GM23338 (cell line): ENCODE results near the gene PM20D1. TPM values are rescaled to one million over a fixed set of nuclear protein-coding genes. Genes with fewer than 3 reads are reported as not detected.

Source experiments
- ATAC-seq: fragments of 200-7000 bp; cut with Tn5 transposase; 3 replicates; pipeline ENCODE4 v1.9.1; 2020
- DNase-seq: peaks from one replicate; pipeline ENCODE4 v3.0.0-alpha.2; 2015; ENCODE audit warnings: low spot score
- H2AFZ ChIP-seq: fragments of 200-600 bp; sonication (generic); 2 replicates; pipeline ENCODE4 v1.8.0; 2016; ENCODE audit warnings: antibody characterized with exemption, mild to moderate bottlenecking, moderate library complexity
- H3F3A ChIP-seq: fragments of 200-600 bp; sonication (generic); replicated peaks from 2 replicates; pipeline ENCODE4 v1.8.0; 2017; ENCODE audit warnings: antibody characterized with exemption, mixed run types, low read depth
- H3K27ac ChIP-seq: fragments of 200-600 bp; sonication (generic); 2 replicates; pipeline ENCODE4 v1.6.1; 2016; ENCODE audit warnings: low read depth
- H3K27me3 ChIP-seq: fragments of 200-600 bp; sonication (generic); 2 replicates; pipeline ENCODE4 v1.8.0; 2016; ENCODE audit warnings: mild to moderate bottlenecking, mixed run types, moderate library complexity; ENCODE audit not compliant: insufficient read depth
- H3K36me3 ChIP-seq: fragments of 200-600 bp; sonication (generic); 2 replicates; pipeline ENCODE4 v1.8.0; 2016; ENCODE audit warnings: mild to moderate bottlenecking; ENCODE audit not compliant: insufficient read depth
- H3K4me1 ChIP-seq: fragments of 200-600 bp; sonication (generic); 2 replicates; pipeline ENCODE4 v1.8.0; 2016; ENCODE audit warnings: mild to moderate bottlenecking, moderate library complexity; ENCODE audit not compliant: insufficient read depth
- H3K4me2 ChIP-seq: fragments of 200-600 bp; sonication (generic); 2 replicates; pipeline ENCODE4 v1.7.1; 2017; ENCODE audit warnings: mixed run types
- H3K4me3 ChIP-seq: fragments of 200-600 bp; sonication (generic); 2 replicates; pipeline ENCODE4 v1.6.1; 2016; ENCODE audit warnings: mixed run types
- H3K79me2 ChIP-seq: fragments of 200-600 bp; sonication (generic); replicated peaks from 2 replicates; pipeline ENCODE4 v1.8.0; 2017; ENCODE audit warnings: mild to moderate bottlenecking; ENCODE audit not compliant: insufficient read depth
- H3K9me2 ChIP-seq: fragments of 200-600 bp; sonication (generic); 2 replicates; pipeline ENCODE4 v1.8.0; 2017; ENCODE audit not compliant: insufficient read depth
- H4K20me1 ChIP-seq: fragments of 200-600 bp; sonication (generic); replicated peaks from 2 replicates; pipeline ENCODE4 v1.8.0; 2017; ENCODE audit warnings: mild to moderate bottlenecking; ENCODE audit not compliant: insufficient read depth
- H3K27ac Mint-ChIP-seq: 2 replicates; pipeline ENCODE4 v1.8.0; 2020; ENCODE audit warnings: inconsistent platforms, mild to moderate bottlenecking, moderate library complexity, mixed read lengths
- H3K27me3 Mint-ChIP-seq: 3 replicates; pipeline ENCODE4 v1.8.0; 2022; ENCODE audit warnings: low read depth, mild to moderate bottlenecking, moderate library complexity, mixed read lengths, inconsistent platforms; ENCODE audit not compliant: insufficient read depth, poor library complexity
- H3K36me3 Mint-ChIP-seq: 3 replicates; pipeline ENCODE4 v1.8.0; 2021; ENCODE audit warnings: low read depth, mild to moderate bottlenecking, inconsistent platforms, moderate library complexity, mixed read lengths
- H3K4me1 Mint-ChIP-seq: 3 replicates; pipeline ENCODE4 v1.8.0; 2020; ENCODE audit warnings: mild to moderate bottlenecking, inconsistent platforms, mixed read lengths
- H3K4me3 Mint-ChIP-seq: 3 replicates; pipeline ENCODE4 v1.8.0; 2021; ENCODE audit warnings: moderate library complexity, mild to moderate bottlenecking, inconsistent platforms, mixed read lengths
- H3K9me3 Mint-ChIP-seq: 3 replicates; pipeline ENCODE4 v1.8.0; 2020; ENCODE audit warnings: moderate library complexity, mild to moderate bottlenecking, inconsistent platforms, mixed read lengths
- EZH2 ChIP-seq: fragments of 200-600 bp; sonication (generic); IDR thresholded peaks from one replicate; pipeline ENCODE4 v1.8.0; 2017; ENCODE audit warnings: antibody characterized with exemption, mild to moderate bottlenecking, low read depth; ENCODE audit not compliant: unreplicated experiment
- JUNB ChIP-seq: IDR thresholded peaks from one replicate; pipeline ENCODE4 v1.6.1; 2016; ENCODE audit warnings: antibody characterized with exemption; ENCODE audit not compliant: unreplicated experiment
- ZNF114 ChIP-seq: fragments of 250-450 bp; sonication (Bioruptor Pico); IDR thresholded peaks from 2 replicates; pipeline ENCODE4 v1.5.0; 2020; ENCODE audit warnings: mild to moderate bottlenecking, moderate library complexity
- polyA plus RNA-seq: library from polyadenylated mRNA; unstranded; fragments of >200 nt; fragmentation: Nextera tagmentation; extraction: Ambion mirVana; gene quantifications from 2 replicates; pipeline ENCODE4 v1.2.1, GENCODE V29; 2016
- total RNA-seq: library from RNA; depleted of rRNA; stranded (reverse); fragments of >200 nt; shearing (Covaris generic); gene quantifications from 2 replicates; pipeline ENCODE4 v1.2.3, GENCODE V29; 2014
- TF ChIP-seq, protein P1 (sequence below), 2 experiments: fragments of 200-600 bp in 1 of 2; sonication (generic) in 1 of 2; conservative IDR thresholded peaks; 2 replicates each; pipeline versions ENCODE4 v1.5.1 to v1.6.1; 2016 to 2017; ENCODE audit warnings: antibody characterized with exemption in 2 of 2, low read depth in 2 of 2, mild to moderate bottlenecking in 2 of 2, moderate library complexity in 1 of 2
- TF ChIP-seq, protein P2 (sequence below): fragments of 250-450 bp; sonication (Bioruptor Pico); IDR thresholded peaks from 2 replicates; pipeline ENCODE4 v1.5.0; 2020; ENCODE audit warnings: mild to moderate bottlenecking, moderate library complexity
- TF ChIP-seq, protein P3 (sequence below): IDR thresholded peaks from one replicate; pipeline ENCODE4 v1.6.1; 2018; ENCODE audit warnings: antibody characterized with exemption; ENCODE audit not compliant: unreplicated experiment

PM20D1 gene
- total and polyA plus RNA-seq, 2 experiments from 2014 or later: 0.10 TPM; not detected in 1

DNA sequence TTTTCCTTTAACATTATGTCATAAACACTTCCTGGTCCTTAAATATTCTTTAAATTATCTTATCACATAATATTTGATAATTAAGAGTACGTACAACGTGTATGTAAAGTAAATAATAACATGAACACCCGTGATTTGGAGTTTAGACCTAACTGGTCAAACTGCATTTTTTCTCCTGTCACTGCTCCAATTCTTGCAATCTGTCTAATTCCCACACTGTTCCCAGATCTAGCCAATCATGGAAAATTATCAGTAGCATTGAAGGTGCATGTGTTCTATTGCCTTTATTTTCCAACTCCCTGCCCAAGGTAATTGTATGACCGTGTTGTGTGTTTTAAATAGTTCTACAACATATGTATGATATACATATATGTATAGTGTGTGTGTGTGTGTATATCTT, 2.1 kb upstream of the PM20D1 start:
- Histone ChIP-seq H3K9me2 (no peaks in the 10 kb centered on the region), H3K27me3 (peaks cover 25% of the 10 kb centered on the region), H3K4me1 (0 out of 2 replicates have a peak, but pooled peaks cover 4% of the 10 kb centered on the region), H3K79me2 (no peaks in the 10 kb centered on the region), H2AFZ (no peak overlapping the region), H3F3A (no peaks in the 10 kb centered on the region), H3K4me2 (no peak overlapping the region), H4K20me1 (no peaks in the 10 kb centered on the region), H3K27ac (no peak overlapping the region), H3K4me3 (no peak overlapping the region), H3K36me3 (no peaks in the 10 kb centered on the region)
- Mint-ChIP-seq H3K27ac (no peak overlapping the region), H3K27me3 (peaks cover 24% of the 10 kb centered on the region), H3K9me3 (peaks cover 3% of the 10 kb centered on the region; the same call in 2 of the 3 replicates), H3K36me3 (no peaks in the 10 kb centered on the region), H3K4me1 (peaks cover 4% of the 10 kb centered on the region; the same call in 2 of the 3 replicates), H3K4me3 (no peak overlapping the region)
- DNase-seq (no peak), ATAC-seq (no peak)
- TF ChIP-seq, protein P1, sequence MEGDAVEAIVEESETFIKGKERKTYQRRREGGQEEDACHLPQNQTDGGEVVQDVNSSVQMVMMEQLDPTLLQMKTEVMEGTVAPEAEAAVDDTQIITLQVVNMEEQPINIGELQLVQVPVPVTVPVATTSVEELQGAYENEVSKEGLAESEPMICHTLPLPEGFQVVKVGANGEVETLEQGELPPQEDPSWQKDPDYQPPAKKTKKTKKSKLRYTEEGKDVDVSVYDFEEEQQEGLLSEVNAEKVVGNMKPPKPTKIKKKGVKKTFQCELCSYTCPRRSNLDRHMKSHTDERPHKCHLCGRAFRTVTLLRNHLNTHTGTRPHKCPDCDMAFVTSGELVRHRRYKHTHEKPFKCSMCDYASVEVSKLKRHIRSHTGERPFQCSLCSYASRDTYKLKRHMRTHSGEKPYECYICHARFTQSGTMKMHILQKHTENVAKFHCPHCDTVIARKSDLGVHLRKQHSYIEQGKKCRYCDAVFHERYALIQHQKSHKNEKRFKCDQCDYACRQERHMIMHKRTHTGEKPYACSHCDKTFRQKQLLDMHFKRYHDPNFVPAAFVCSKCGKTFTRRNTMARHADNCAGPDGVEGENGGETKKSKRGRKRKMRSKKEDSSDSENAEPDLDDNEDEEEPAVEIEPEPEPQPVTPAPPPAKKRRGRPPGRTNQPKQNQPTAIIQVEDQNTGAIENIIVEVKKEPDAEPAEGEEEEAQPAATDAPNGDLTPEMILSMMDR (conservative IDR thresholded peaks at IDR 0.05; ENCODE audit: low read depth in 2 of 2): no peak
- TF ChIP-seq, protein P2, sequence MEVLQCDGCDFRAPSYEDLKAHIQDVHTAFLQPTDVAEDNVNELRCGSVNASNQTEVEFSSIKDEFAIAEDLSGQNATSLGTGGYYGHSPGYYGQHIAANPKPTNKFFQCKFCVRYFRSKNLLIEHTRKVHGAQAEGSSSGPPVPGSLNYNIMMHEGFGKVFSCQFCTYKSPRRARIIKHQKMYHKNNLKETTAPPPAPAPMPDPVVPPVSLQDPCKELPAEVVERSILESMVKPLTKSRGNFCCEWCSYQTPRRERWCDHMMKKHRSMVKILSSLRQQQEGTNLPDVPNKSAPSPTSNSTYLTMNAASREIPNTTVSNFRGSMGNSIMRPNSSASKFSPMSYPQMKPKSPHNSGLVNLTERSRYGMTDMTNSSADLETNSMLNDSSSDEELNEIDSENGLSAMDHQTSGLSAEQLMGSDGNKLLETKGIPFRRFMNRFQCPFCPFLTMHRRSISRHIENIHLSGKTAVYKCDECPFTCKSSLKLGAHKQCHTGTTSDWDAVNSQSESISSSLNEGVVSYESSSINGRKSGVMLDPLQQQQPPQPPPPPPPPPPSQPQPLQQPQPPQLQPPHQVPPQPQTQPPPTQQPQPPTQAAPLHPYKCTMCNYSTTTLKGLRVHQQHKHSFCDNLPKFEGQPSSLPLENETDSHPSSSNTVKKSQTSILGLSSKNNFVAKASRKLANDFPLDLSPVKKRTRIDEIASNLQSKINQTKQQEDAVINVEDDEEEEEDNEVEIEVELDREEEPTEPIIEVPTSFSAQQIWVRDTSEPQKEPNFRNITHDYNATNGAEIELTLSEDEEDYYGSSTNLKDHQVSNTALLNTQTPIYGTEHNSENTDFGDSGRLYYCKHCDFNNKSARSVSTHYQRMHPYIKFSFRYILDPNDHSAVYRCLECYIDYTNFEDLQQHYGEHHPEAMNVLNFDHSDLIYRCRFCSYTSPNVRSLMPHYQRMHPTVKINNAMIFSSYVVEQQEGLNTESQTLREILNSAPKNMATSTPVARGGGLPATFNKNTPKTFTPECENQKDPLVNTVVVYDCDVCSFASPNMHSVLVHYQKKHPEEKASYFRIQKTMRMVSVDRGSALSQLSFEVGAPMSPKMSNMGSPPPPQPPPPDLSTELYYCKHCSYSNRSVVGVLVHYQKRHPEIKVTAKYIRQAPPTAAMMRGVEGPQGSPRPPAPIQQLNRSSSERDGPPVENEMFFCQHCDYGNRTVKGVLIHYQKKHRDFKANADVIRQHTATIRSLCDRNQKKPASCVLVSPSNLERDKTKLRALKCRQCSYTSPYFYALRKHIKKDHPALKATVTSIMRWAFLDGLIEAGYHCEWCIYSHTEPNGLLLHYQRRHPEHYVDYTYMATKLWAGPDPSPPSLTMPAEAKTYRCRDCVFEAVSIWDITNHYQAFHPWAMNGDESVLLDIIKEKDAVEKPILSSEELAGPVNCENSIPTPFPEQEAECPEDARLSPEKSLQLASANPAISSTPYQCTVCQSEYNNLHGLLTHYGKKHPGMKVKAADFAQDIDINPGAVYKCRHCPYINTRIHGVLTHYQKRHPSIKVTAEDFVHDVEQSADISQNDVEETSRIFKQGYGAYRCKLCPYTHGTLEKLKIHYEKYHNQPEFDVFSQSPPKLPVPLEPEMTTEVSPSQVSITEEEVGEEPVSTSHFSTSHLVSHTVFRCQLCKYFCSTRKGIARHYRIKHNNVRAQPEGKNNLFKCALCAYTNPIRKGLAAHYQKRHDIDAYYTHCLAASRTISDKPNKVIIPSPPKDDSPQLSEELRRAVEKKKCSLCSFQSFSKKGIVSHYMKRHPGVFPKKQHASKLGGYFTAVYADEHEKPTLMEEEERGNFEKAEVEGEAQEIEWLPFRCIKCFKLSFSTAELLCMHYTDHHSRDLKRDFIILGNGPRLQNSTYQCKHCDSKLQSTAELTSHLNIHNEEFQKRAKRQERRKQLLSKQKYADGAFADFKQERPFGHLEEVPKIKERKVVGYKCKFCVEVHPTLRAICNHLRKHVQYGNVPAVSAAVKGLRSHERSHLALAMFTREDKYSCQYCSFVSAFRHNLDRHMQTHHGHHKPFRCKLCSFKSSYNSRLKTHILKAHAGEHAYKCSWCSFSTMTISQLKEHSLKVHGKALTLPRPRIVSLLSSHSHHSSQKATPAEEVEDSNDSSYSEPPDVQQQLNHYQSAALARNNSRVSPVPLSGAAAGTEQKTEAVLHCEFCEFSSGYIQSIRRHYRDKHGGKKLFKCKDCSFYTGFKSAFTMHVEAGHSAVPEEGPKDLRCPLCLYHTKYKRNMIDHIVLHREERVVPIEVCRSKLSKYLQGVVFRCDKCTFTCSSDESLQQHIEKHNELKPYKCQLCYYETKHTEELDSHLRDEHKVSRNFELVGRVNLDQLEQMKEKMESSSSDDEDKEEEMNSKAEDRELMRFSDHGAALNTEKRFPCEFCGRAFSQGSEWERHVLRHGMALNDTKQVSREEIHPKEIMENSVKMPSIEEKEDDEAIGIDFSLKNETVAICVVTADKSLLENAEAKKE (CRISPR knock-in tag): no peak
- TF ChIP-seq, protein P3, sequence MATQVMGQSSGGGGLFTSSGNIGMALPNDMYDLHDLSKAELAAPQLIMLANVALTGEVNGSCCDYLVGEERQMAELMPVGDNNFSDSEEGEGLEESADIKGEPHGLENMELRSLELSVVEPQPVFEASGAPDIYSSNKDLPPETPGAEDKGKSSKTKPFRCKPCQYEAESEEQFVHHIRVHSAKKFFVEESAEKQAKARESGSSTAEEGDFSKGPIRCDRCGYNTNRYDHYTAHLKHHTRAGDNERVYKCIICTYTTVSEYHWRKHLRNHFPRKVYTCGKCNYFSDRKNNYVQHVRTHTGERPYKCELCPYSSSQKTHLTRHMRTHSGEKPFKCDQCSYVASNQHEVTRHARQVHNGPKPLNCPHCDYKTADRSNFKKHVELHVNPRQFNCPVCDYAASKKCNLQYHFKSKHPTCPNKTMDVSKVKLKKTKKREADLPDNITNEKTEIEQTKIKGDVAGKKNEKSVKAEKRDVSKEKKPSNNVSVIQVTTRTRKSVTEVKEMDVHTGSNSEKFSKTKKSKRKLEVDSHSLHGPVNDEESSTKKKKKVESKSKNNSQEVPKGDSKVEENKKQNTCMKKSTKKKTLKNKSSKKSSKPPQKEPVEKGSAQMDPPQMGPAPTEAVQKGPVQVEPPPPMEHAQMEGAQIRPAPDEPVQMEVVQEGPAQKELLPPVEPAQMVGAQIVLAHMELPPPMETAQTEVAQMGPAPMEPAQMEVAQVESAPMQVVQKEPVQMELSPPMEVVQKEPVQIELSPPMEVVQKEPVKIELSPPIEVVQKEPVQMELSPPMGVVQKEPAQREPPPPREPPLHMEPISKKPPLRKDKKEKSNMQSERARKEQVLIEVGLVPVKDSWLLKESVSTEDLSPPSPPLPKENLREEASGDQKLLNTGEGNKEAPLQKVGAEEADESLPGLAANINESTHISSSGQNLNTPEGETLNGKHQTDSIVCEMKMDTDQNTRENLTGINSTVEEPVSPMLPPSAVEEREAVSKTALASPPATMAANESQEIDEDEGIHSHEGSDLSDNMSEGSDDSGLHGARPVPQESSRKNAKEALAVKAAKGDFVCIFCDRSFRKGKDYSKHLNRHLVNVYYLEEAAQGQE: no peak
- TF ChIP-seq EZH2 (no peak), JUNB (no peak), ZNF114 (CRISPR knock-in tag) (no peak)
